Liver (tissue), 9 donors: ENCODE results near the gene TERT. TPM values are rescaled to one million over a fixed set of nuclear protein-coding genes. Genes with fewer than 3 reads are reported as not detected.

Experiments used
- DNase-seq: peaks from one replicate; pipeline ENCODE4 v3.0.0-alpha.2; 2017; ENCODE audit warnings: low spot score
- H3K27ac ChIP-seq, 2 donors: one replicate each; pipeline ENCODE4 v1.7.0; 2013; ENCODE audit warnings: inconsistent platforms in 2 of 2, low read length in 2 of 2, control low read depth in 1 of 2, low read depth in 1 of 2, mild to moderate bottlenecking in 1 of 2
- H3K27me3 ChIP-seq, 4 donors: one replicate each; pipeline versions ENCODE4 v1.6.1 to v1.7.0; 2013; ENCODE audit warnings: low read length in 3 of 4, inconsistent platforms in 1 of 4, mild to moderate bottlenecking in 1 of 4, moderate library complexity in 1 of 4; ENCODE audit not compliant: control insufficient read depth in 4 of 4, insufficient read depth in 4 of 4
- H3K36me3 ChIP-seq, 4 donors: one replicate each; pipeline versions ENCODE4 v1.6.1 to v1.7.0; 2013; ENCODE audit warnings: low read length in 3 of 4, mild to moderate bottlenecking in 3 of 4, low read depth in 1 of 4, moderate library complexity in 1 of 4; ENCODE audit not compliant: control insufficient read depth in 4 of 4, insufficient read depth in 3 of 4
- H3K4me1 ChIP-seq, 4 donors: one replicate each; pipeline versions ENCODE4 v1.6.1 to v1.7.0; 2013; ENCODE audit warnings: low read length in 3 of 4, mild to moderate bottlenecking in 3 of 4, moderate library complexity in 1 of 4; ENCODE audit not compliant: control insufficient read depth in 4 of 4, insufficient read depth in 4 of 4
- H3K4me3 ChIP-seq, 3 donors: one replicate each; pipeline versions ENCODE4 v1.6.1 to v1.7.0; 2013; ENCODE audit warnings: low read length in 3 of 3, control low read depth in 1 of 3, low read depth in 1 of 3, mild to moderate bottlenecking in 1 of 3
- H3K9ac ChIP-seq, 2 donors: one replicate each; pipeline ENCODE4 v1.7.0; 2013; ENCODE audit warnings: low read length in 2 of 2, mild to moderate bottlenecking in 2 of 2, moderate library complexity in 2 of 2, control low read depth in 1 of 2, low read depth in 1 of 2
- H3K9me3 ChIP-seq, 4 donors: one replicate each; pipeline versions ENCODE4 v1.6.1 to v1.7.0; 2013; ENCODE audit warnings: low read length in 3 of 4; ENCODE audit not compliant: control insufficient read depth in 4 of 4
- CTCF ChIP-seq: fragments of 150-350 bp; IDR thresholded peaks from 2 replicates; pipeline ENCODE4 v1.5.1; 2017; ENCODE audit warnings: improper control_type of control experiment, low read depth, low read length; ENCODE audit not compliant: missing input control
- FOXA1 ChIP-seq: IDR thresholded peaks from 2 replicates; pipeline ENCODE4 v1.6.1; 2016; ENCODE audit warnings: antibody characterized with exemption
- FOXA2 ChIP-seq: IDR thresholded peaks from 2 replicates; pipeline ENCODE4 v1.6.1; 2016; ENCODE audit warnings: antibody characterized with exemption
- GABPA ChIP-seq, 2 donors: IDR thresholded peaks in 1 of 2; conservative IDR thresholded peaks in 1 of 2; 2 replicates each; pipeline ENCODE4 v1.6.1; 2016; ENCODE audit warnings: antibody characterized with exemption in 2 of 2, mild to moderate bottlenecking in 1 of 2, moderate library complexity in 1 of 2
- HNF4A ChIP-seq, 2 donors: conservative IDR thresholded peaks; 2 replicates each; pipeline ENCODE4 v1.6.1; 2016; ENCODE audit warnings: antibody characterized with exemption in 2 of 2, mild to moderate bottlenecking in 2 of 2
- JUND ChIP-seq, 2 donors: IDR thresholded peaks; 2 replicates each; pipeline ENCODE4 v1.6.1; 2016; ENCODE audit warnings: antibody characterized with exemption in 2 of 2
- MAX ChIP-seq: IDR thresholded peaks from 2 replicates; pipeline ENCODE4 v1.6.1; 2016; ENCODE audit warnings: antibody characterized with exemption
- REST ChIP-seq: IDR thresholded peaks from 2 replicates; pipeline ENCODE4 v1.6.1; 2016; ENCODE audit warnings: antibody characterized with exemption, mild to moderate bottlenecking
- SP1 ChIP-seq: IDR thresholded peaks from 2 replicates; pipeline ENCODE4 v1.6.1; 2018; ENCODE audit warnings: antibody characterized with exemption, mild to moderate bottlenecking
- TAF1 ChIP-seq: conservative IDR thresholded peaks from 2 replicates; pipeline ENCODE4 v1.6.1; 2016; ENCODE audit warnings: antibody characterized with exemption, mild to moderate bottlenecking
- YY1 ChIP-seq: IDR thresholded peaks from 2 replicates; pipeline ENCODE4 v1.6.1; 2016; ENCODE audit warnings: antibody characterized with exemption, mild to moderate bottlenecking
- ZBTB33 ChIP-seq: IDR thresholded peaks from 2 replicates; pipeline ENCODE4 v1.6.1; 2016; ENCODE audit warnings: antibody characterized with exemption
- WGBS: extraction: QIAGEN DNeasy Blood & Tissue Kit; methylation state at CpG from one replicate; pipeline ENCODE4 v1.1.7; 2013; 5-methylcytosine and 5-hydroxymethylcytosine counted together
- polyA plus RNA-seq, 2 donors: library from polyadenylated mRNA; stranded (reverse) in 1 of 2; unstranded in 1 of 2; fragments of 200-250 nt in 1 of 2; fragments of >200 nt in 1 of 2; fragmentation: Nextera tagmentation in 1 of 2; extraction: Ambion mirVana in 1 of 2; gene quantifications; one replicate each; pipeline versions ENCODE4 v1.2.1 to v1.2.3, GENCODE V29; 2013 to 2015
- total RNA-seq, 2 donors: library from RNA; depleted of rRNA; stranded (reverse); fragments of >200 nt; gene quantifications; one replicate each; pipeline ENCODE4 v1.2.3, GENCODE V29; 2014
- donor health status: healthy.
- donor health status: healthy.
- donor health status: healthy.
- donor health status: healthy.
- donor health status: healthy.

TERT gene
- total and polyA plus RNA-seq, 4 donors: 0.14 TPM; not detected in 3

- no peak for DNase-seq
- Histone ChIP-seq H3K9ac (no peak overlapping the region), H3K9me3 (no peaks in the 10 kb centered on the region), H3K27ac (no peak overlapping the region), H3K36me3 (no peaks in the 10 kb centered on the region), H3K27me3 (no peaks in the 10 kb centered on the region), H3K4me1 (no peaks in the 10 kb centered on the region), H3K4me3 (no peak overlapping the region)
- no peak for TF ChIP-seq GABPA (IDR thresholded peaks at IDR 0.05 in 1 of 2, conservative IDR thresholded peaks at IDR 0.05 in 1 of 2)
- 79% methylated on average over 12 of the region's 12 CpGs for WGBS
Observed at GRCh38 chr5:1226231-1226630, 68.6 kb downstream of the TERT start.

GRCh38 chr5:1225081-1225480, 69.8 kb downstream of the TERT start, which contains the start of gene SLC6A18:
SLC6A18 (plus strand) TSS chr5:1225381; CDS start chr5:1225478, 97 bp downstream.
- H3K27ac ChIP-seq: no peak within 1 kb of the TSS
- no peak for DNase-seq
- no peak within 1 kb of the TSS for H3K9ac ChIP-seq
- H3K9me3 ChIP-seq: no peaks in the 10 kb centered on the region
- whole genome bisulfite sequencing: 75% methylated on average over 11 of the region's 11 CpGs
- no peaks in the 10 kb centered on the region for H3K27me3 ChIP-seq
- H3K4me1 ChIP-seq: no peaks in the 10 kb centered on the region
- H3K36me3 ChIP-seq: no peaks in the 10 kb centered on the region
- H3K4me3 ChIP-seq: no peak within 1 kb of the TSS
- no peak for TF ChIP-seq FOXA2
- TF ChIP-seq CTCF: no peak
- no peak for TF ChIP-seq YY1
- no peak for TF ChIP-seq REST
- TF ChIP-seq ZBTB33: no peak
- TF ChIP-seq HNF4A (conservative IDR thresholded peaks at IDR 0.05): no peak
- TF ChIP-seq TAF1: no peak
- TF ChIP-seq GABPA (IDR thresholded peaks at IDR 0.05 in 1 of 2, conservative IDR thresholded peaks at IDR 0.05 in 1 of 2): no peak
- TF ChIP-seq JUND (IDR thresholded peaks at IDR 0.05): no peak
- TF ChIP-seq MAX: no peak
- no peak for TF ChIP-seq FOXA1
- no peak for TF ChIP-seq SP1
